SJCRH30 (cell line): ENCODE results near the gene PTPN3. TPM values are rescaled to one million over a fixed set of nuclear protein-coding genes. Genes with fewer than 3 reads are reported as not detected.

Experiments
- DNase-seq, 2 experiments: peaks; one replicate each; pipeline ENCODE4 v3.0.0-alpha.2; 2015 to 2020
- H3K27ac ChIP-seq: fragments of 250-450 bp; sonication (Bioruptor Pico); 2 replicates; pipeline ENCODE4 v1.5.1; 2020; ENCODE audit warnings: mild to moderate bottlenecking, moderate library complexity
- H3K27me3 ChIP-seq: fragments of 250-450 bp; sonication (Bioruptor Pico); 2 replicates; pipeline ENCODE4 v1.5.1; 2020; ENCODE audit warnings: mild to moderate bottlenecking, moderate library complexity
- H3K36me3 ChIP-seq: fragments of 250-450 bp; sonication (Bioruptor Pico); 2 replicates; pipeline ENCODE4 v1.5.1; 2020; ENCODE audit warnings: mild to moderate bottlenecking, moderate library complexity
- H3K4me1 ChIP-seq: fragments of 250-450 bp; sonication (Bioruptor Pico); 2 replicates; pipeline ENCODE4 v1.5.1; 2020; ENCODE audit warnings: mild to moderate bottlenecking, moderate library complexity
- H3K4me3 ChIP-seq: fragments of 250-450 bp; sonication (Bioruptor Pico); 2 replicates; pipeline ENCODE4 v1.5.1; 2020; ENCODE audit warnings: mild to moderate bottlenecking, moderate library complexity
- H3K9me3 ChIP-seq: fragments of 250-450 bp; sonication (Bioruptor Pico); replicated peaks from 2 replicates; pipeline ENCODE4 v1.5.1; 2020; ENCODE audit warnings: mild to moderate bottlenecking, moderate library complexity
- total RNA-seq: library from RNA; depleted of rRNA; stranded (reverse); fragments of >200 nt; shearing (Covaris generic); gene quantifications from 2 replicates; pipeline ENCODE4 v1.2.3, GENCODE V29; 2014

PTPN3 gene
- total RNA-seq, 1 experiment from 2014 or later: 8.1 TPM

- H3K4me1 ChIP-seq: no peaks in the 10 kb centered on the region
- H3K27me3 ChIP-seq: no peaks in the 10 kb centered on the region
- no peaks in the 10 kb centered on the region for H3K9me3 ChIP-seq
- no peak overlapping the region for H3K4me3 ChIP-seq
- no peaks in the 10 kb centered on the region; the same call in 1 of the 2 replicates for H3K36me3 ChIP-seq
- no peak overlapping the region for H3K27ac ChIP-seq
- DNase-seq: no peak
Observed at GRCh38 chr9:109421026-109421970, 76.8 kb downstream of the PTPN3 start.

GRCh38 chr9:109419531-109419930 lies 78.6 kb downstream of the PTPN3 start:
- Histone ChIP-seq H3K4me1 (no peaks in the 10 kb centered on the region), H3K4me3 (no peak overlapping the region), H3K27ac (no peak overlapping the region), H3K9me3 (no peaks in the 10 kb centered on the region), H3K27me3 (no peaks in the 10 kb centered on the region), H3K36me3 (no peaks in the 10 kb centered on the region; the same call in 1 of the 2 replicates)
- no peak for DNase-seq

- H3K36me3 ChIP-seq: no peaks in the 10 kb centered on the region; the same call in 1 of the 2 replicates
- no peak overlapping the region for H3K4me3 ChIP-seq
- DNase-seq: no peak
- H3K27me3 ChIP-seq: no peaks in the 10 kb centered on the region
- no peaks in the 10 kb centered on the region for H3K9me3 ChIP-seq
- no peak overlapping the region for H3K27ac ChIP-seq
- H3K4me1 ChIP-seq: no peaks in the 10 kb centered on the region
Observed at GRCh38 chr9:109418827-109419226, 79.3 kb downstream of the PTPN3 start.

- Histone ChIP-seq H3K4me3 (no peak overlapping the region), H3K27ac (no peak overlapping the region), H3K9me3 (no peaks in the 10 kb centered on the region), H3K4me1 (no peaks in the 10 kb centered on the region), H3K27me3 (no peaks in the 10 kb centered on the region), H3K36me3 (no peaks in the 10 kb centered on the region; the same call in 1 of the 2 replicates)
- no peak for DNase-seq
Observed at GRCh38 chr9:109417585-109418544, 80.2 kb downstream of the PTPN3 start.

- Histone ChIP-seq H3K27ac (no peak overlapping the region), H3K4me3 (no peak overlapping the region), H3K36me3 (no peaks in the 10 kb centered on the region; the same call in 1 of the 2 replicates), H3K27me3 (no peaks in the 10 kb centered on the region), H3K9me3 (no peaks in the 10 kb centered on the region), H3K4me1 (no peaks in the 10 kb centered on the region)
- DNase-seq: no peak
Observed at GRCh38 chr9:109417054-109417453, 81.1 kb downstream of the PTPN3 start.

GRCh38 chr9:109416135-109416706 lies 81.9 kb downstream of the PTPN3 start:
- no peaks in the 10 kb centered on the region; the same call in 1 of the 2 replicates for H3K36me3 ChIP-seq
- H3K27ac ChIP-seq: no peak overlapping the region

GRCh38 chr9:109414125-109414785 lies 83.9 kb downstream of the PTPN3 start:
- H3K27me3 ChIP-seq: no peaks in the 10 kb centered on the region
- H3K4me1 ChIP-seq: no peaks in the 10 kb centered on the region
- H3K36me3 ChIP-seq: no peaks in the 10 kb centered on the region; the same call in 1 of the 2 replicates
- no peaks in the 10 kb centered on the region for H3K9me3 ChIP-seq
- no peak overlapping the region for H3K4me3 ChIP-seq
- H3K27ac ChIP-seq: no peak overlapping the region
- DNase-seq: peak in 1 of 2 experiments; percentile 13

More at GRCh38 chr9:109416135-109416706, 81.9 kb downstream of the PTPN3 start:
- no peak for DNase-seq
- Histone ChIP-seq H3K27me3 (no peaks in the 10 kb centered on the region), H3K9me3 (no peaks in the 10 kb centered on the region), H3K4me3 (no peak overlapping the region), H3K4me1 (no peaks in the 10 kb centered on the region)

- Histone ChIP-seq H3K36me3 (no peaks in the 10 kb centered on the region; the same call in 1 of the 2 replicates), H3K27ac (no peak overlapping the region), H3K27me3 (no peaks in the 10 kb centered on the region), H3K9me3 (no peaks in the 10 kb centered on the region), H3K4me1 (no peaks in the 10 kb centered on the region), H3K4me3 (no peak overlapping the region)
- DNase-seq: peak in 1 of 2 experiments; percentile 37
Observed at GRCh38 chr9:109411798-109412352, 86.2 kb downstream of the PTPN3 start.

- Histone ChIP-seq H3K36me3 (0 out of 2 replicates have a peak, but pooled peaks cover under 1% of the 10 kb centered on the region), H3K9me3 (no peaks in the 10 kb centered on the region), H3K27me3 (no peaks in the 10 kb centered on the region), H3K4me3 (no peak overlapping the region), H3K27ac (no peak overlapping the region), H3K4me1 (no peaks in the 10 kb centered on the region)
- DNase-seq: no peak
Observed at GRCh38 chr9:109411069-109411761, 86.9 kb downstream of the PTPN3 start.

- Histone ChIP-seq H3K4me3 (no peak overlapping the region), H3K36me3 (0 out of 2 replicates have a peak, but pooled peaks cover 4% of the 10 kb centered on the region), H3K4me1 (no peaks in the 10 kb centered on the region), H3K27ac (no peak overlapping the region), H3K27me3 (no peaks in the 10 kb centered on the region), H3K9me3 (no peaks in the 10 kb centered on the region)
- no peak for DNase-seq
Observed at GRCh38 chr9:109409773-109410397, 88.2 kb downstream of the PTPN3 start.

GRCh38 chr9:109408759-109409462 lies 89.2 kb downstream of the PTPN3 start:
- Histone ChIP-seq H3K4me1 (no peaks in the 10 kb centered on the region), H3K9me3 (no peaks in the 10 kb centered on the region), H3K27ac (no peak overlapping the region), H3K27me3 (no peaks in the 10 kb centered on the region), H3K4me3 (no peak overlapping the region), H3K36me3 (0 out of 2 replicates have a peak, but pooled peaks cover 4% of the 10 kb centered on the region)
- DNase-seq: peak; percentile 25 to 33

- no peaks in the 10 kb centered on the region for H3K27me3 ChIP-seq
- no peak overlapping the region for H3K27ac ChIP-seq
- H3K4me3 ChIP-seq: no peak overlapping the region
- peaks cover 6% of the 10 kb centered on the region; the same call in 1 of the 2 replicates for H3K36me3 ChIP-seq
- DNase-seq: no peak
- H3K9me3 ChIP-seq: no peaks in the 10 kb centered on the region
- H3K4me1 ChIP-seq: no peaks in the 10 kb centered on the region
Observed at GRCh38 chr9:109403766-109404320, 94.3 kb downstream of the PTPN3 start.
